GM12801 (cell line): Measurements from ENCODE around the gene SPATA3.

Source experiments
- TF ChIP-seq, protein P1 (sequence below): IDR thresholded peaks from one replicate; pipeline ENCODE4 v1.5.1; 2011; ENCODE audit warnings: control low read depth; ENCODE audit not compliant: insufficient read length; ENCODE audit errors: extremely low read depth

Gene SPATA3

DNA sequence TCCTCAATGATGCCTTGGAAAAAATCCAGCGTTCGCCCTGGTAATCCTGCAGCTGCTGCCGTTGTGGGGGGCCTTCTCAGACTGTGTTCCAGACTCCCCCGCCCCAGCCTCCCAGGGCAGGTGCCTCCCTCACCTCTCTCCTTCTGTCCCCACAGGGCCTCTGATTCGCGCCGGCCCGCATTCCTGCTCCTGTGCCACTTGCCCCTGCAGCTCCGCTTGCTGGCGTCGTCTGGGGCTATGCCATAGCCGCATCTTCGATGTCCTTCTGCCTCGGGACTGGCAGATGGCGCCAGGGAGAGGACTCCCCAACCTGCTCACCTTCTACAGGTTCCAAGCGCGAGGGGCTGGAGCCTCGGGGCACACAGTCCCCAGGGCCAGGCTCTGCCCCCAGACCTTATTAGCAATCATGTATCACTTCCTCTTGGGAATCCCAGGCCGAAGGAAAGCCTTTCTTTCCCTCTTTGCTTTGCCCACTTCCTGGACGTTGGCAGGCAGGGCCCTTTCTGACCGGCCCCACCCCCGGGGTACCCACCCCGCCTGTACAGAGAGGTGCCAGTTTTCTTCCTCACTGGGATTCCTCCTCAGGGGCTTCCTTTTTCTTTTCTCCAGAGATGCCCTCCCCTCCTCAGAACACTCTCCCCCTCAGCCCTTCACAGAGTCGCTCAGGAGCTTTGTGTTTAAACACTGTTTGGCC, 4.4 kb downstream of the SPATA3 start:
- TF ChIP-seq, protein P1, sequence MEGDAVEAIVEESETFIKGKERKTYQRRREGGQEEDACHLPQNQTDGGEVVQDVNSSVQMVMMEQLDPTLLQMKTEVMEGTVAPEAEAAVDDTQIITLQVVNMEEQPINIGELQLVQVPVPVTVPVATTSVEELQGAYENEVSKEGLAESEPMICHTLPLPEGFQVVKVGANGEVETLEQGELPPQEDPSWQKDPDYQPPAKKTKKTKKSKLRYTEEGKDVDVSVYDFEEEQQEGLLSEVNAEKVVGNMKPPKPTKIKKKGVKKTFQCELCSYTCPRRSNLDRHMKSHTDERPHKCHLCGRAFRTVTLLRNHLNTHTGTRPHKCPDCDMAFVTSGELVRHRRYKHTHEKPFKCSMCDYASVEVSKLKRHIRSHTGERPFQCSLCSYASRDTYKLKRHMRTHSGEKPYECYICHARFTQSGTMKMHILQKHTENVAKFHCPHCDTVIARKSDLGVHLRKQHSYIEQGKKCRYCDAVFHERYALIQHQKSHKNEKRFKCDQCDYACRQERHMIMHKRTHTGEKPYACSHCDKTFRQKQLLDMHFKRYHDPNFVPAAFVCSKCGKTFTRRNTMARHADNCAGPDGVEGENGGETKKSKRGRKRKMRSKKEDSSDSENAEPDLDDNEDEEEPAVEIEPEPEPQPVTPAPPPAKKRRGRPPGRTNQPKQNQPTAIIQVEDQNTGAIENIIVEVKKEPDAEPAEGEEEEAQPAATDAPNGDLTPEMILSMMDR, result no peak

DNA sequence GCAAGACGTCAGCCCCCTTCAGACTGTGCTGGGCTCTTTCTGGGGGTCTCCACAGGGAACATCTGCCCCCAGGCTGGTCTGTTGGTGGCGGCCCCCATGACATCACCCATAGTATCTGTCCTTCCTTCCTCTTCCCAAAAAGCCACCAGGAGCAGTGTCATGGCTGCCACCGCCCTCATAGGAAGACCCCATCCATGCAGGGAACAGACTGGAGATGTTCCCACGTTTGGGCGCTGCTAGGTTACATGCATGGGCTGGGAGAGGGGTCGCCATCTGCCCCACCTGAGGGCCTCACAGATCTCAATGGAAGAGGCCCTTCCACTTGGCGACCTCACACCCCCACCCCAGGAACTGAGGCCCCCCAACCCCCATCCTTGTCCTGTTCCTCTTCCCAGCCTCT, 5.1 kb downstream of the SPATA3 start:
- TF ChIP-seq, protein P1, result no peak

DNA sequence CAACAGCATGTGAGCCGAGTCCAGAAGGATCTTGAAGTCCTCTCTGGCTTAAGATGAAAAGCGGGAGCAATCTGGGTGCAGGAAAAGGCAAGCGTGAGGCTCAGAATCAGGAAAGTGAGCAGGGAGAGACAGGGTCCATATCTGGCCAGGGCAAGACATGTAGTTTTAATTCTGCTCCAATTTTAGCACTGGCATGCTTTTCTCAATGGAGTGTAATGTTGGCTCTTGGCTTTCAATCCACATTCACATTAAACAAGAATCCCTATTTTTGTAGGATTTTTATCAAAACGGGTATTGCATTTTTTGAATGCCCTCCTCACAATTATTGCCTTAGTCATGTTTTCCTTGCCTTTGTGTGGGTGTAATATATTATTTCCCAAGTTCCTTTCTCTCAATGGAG, 6.0 kb downstream of the SPATA3 start:
- TF ChIP-seq, protein P1, result no peak

DNA sequence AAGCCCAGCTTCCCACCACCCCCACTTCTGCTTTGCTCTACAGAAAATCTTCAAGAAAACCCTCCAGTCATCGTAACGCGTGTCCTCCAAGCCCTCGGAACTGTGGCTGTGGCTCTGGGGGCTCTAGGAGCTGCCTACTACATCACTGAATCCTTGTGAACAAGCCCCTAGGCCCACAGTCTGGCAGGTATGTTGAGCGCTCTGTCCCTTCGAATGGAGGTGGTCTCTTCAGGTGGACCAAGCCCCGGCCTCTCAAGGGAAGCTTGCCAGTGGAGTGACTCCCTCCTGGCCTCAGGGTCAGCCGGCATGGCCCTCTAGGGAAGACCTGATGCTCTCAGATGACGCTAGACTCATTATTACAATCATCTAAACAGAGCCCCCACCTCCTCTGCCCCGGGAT, 6.7 kb downstream of the SPATA3 start:
- TF ChIP-seq, protein P1, result no peak

DNA sequence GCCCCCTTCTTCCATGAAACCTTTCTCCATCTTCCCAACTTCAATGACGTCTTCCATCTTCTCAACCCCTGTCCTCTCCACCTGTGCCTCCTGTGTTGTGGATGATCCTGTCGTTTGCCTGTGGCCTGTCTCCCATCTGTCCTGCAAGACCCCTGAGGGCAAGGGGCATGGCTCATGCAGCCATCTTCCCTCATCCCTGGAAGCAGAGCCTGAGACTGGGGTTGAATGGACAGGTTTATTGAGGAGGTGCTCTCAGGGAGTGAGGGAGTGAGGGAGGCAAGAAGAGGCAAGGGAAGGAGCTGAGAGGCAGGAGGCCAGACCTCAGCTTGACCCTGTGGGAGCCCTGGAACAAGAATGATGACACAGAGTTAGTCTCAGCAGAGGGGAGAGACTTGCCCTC, 7.3 kb downstream of the SPATA3 start:
- TF ChIP-seq, protein P1, result no peak

DNA sequence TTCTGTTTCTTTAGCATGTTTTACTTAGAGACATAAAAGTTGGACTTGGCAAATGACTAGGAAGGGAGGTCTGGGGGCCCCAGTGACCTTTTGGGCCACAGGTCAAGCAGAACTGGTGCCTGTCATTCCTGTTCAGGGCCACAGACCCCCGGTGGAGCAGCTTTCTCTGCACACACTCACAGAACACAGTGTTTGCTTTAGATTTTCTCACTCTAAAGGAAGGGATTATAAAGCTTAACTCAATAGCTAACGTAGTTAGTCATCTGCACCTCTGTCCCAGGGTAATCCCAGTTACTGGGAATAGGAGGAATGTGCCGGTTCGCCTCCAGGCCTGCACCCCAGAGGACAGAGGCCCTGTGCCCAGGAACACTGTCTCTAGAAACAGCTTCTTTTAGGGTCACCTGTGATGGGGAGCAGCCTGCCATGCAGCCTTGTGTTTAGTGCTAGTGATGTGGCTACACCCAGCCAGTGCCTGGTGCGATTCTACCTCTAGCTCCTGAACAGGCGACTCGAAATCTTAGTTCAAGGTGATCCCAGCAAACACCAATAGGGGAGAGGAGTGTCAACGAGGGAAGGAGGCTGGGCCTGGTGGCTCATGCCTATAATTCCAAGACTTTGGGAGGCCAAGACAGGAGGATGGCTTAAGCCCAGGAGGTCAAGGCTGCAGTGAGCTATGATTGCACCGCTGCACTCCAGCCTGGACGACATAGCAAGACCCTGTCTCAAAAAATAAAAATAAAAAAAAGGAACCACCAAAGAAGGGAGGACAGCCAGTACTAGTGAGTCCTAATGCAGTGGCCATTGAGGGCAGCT, 11.6 kb downstream of the SPATA3 start:
- TF ChIP-seq, protein P1, result no peak

DNA sequence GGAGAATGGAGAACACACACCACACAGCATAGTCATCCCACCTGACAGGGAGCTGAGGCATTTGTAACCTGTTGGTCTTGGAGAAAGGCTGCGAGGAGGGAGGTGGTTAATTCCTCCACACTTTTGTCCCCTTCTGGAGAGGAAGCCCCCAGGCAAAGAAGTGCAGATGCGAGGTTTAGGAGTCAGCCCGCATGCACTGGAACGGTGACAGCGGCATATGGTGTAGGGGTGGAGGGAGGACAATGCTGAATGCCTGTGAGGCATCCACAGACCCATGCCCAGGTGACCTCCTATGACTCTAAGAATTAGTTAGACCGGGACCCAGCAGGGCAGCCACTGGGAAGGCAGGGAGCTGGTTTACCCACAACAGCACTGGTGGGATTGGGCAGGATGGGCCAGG, 12.2 kb downstream of the SPATA3 start:
- TF ChIP-seq, protein P1, result no peak
